ENCODE data around the gene SORCS3. TPM values are rescaled to one million over a fixed set of nuclear protein-coding genes. Genes with fewer than 3 reads are reported as not detected.

SORCS3 gene
- total and polyA plus RNA-seq, 10 of the 15 experiments (the other 5 are each of a cell fraction or from before 2014, with no cell fraction given) = 0.01 to 0.04 (median 0.02) TPM; not detected in 7

GRCh38 chr10:105138358-105138757, 497.3 kb downstream of the SORCS3 start (continued):
- TF ChIP-seq BCLAF1 (IDR thresholded peaks at IDR 0.05) = no peak
- TF ChIP-seq ATF2 (IDR thresholded peaks at IDR 0.05; ENCODE audit: low read length) = no peak
- no peak for TF ChIP-seq GABPA (IDR thresholded peaks at IDR 0.05; ENCODE audit: low read depth)
- no peak for TF ChIP-seq RCOR1 (conservative IDR thresholded peaks at IDR 0.05; ENCODE audit: low read depth, low read length)
- no peak for TF ChIP-seq E2F8 (IDR thresholded peaks at IDR 0.05; ENCODE audit: low read depth, partially characterized antibody)
- no peak for TF ChIP-seq MEF2B (IDR thresholded peaks at IDR 0.05; ENCODE audit: partially characterized antibody, poor library complexity, severe bottlenecking)
- no peak for TF ChIP-seq CHD4 (IDR thresholded peaks at IDR 0.05)
- TF ChIP-seq TBL1XR1 (IDR thresholded peaks at IDR 0.05; ENCODE audit: low read depth, low read length) = no peak
- TF ChIP-seq KDM1A (IDR thresholded peaks at IDR 0.05; ENCODE audit: borderline replicate concordance) = no peak
- TF ChIP-seq PML (IDR thresholded peaks at IDR 0.05; ENCODE audit: low read length) = no peak
- TF ChIP-seq CBX3 (IDR thresholded peaks at IDR 0.05; ENCODE audit: borderline replicate concordance, low read depth) = no peak

All from GM12878 (cell line).